A549 (cell line): ENCODE measurements around the gene MAP2K7. TPM values are rescaled to one million over a fixed set of nuclear protein-coding genes. Genes with fewer than 3 reads are reported as not detected.

Experiments
- ATAC-seq, 2 experiments: fragments of 200-7000 bp in 1 of 2; fragments of >200 bp in 1 of 2; cut with Nextera tagmentation in 1 of 2; cut with Tn5 transposase in 1 of 2; 3 replicates each; pipeline versions ENCODE4 v1.8.0 to v1.9.1; 2018 to 2020; ENCODE audit warnings: mild to moderate bottlenecking in 1 of 2, moderate library complexity in 1 of 2
- CTCF ChIA-PET: fragments of 300-600 bp; sonication (Branson Sonifier 250); formaldehyde crosslinking; extraction: SDS; loops from one replicate; lab custom pipeline; 2021; ENCODE audit warnings: antibody characterized with exemption, inconsistent platforms; lab: Yijun Ruan, JAX
- POLR2A ChIA-PET: fragments of 350-600 bp; formaldehyde crosslinking; extraction: SDS; loops from one replicate; lab custom pipeline; 2021; ENCODE audit warnings: antibody characterized with exemption, inconsistent platforms; lab: Yijun Ruan, JAX
- DNase-seq, 2 experiments: peaks; one replicate each; pipeline versions ENCODE4 v3.0.0 to v3.0.0-alpha.2; 2011 to 2016; ENCODE audit warnings: low read depth in 1 of 2, low spot score in 1 of 2
- FAIRE-seq: peaks from 2 replicates; lab custom pipeline; 2011; peaks lifted over from hg19 to GRCh38; lab: Jason Lieb, UNC
- H3K27ac ChIP-seq, 2 experiments: fragments of >200 bp; sonication (Bioruptor Twin); formaldehyde crosslinking; 3 replicates each; pipeline ENCODE4 v1.5.1; 2016 to 2017
- H3K4me1 ChIP-seq: fragments of >200 bp; sonication (Bioruptor Twin); formaldehyde crosslinking; 3 replicates; pipeline ENCODE4 v1.6.1; 2016
- H3K4me2 ChIP-seq: fragments of >200 bp; sonication (Bioruptor Twin); formaldehyde crosslinking; 3 replicates; pipeline ENCODE4 v1.6.1; 2016
- H3K4me3 ChIP-seq: fragments of >200 bp; sonication (Bioruptor Twin); formaldehyde crosslinking; 3 replicates; pipeline ENCODE4 v1.5.1; 2016
- H3K9me3 ChIP-seq: fragments of >200 bp; sonication (Bioruptor Twin); formaldehyde crosslinking; 3 replicates; pipeline ENCODE4 v1.6.1; 2016
- BCL3 ChIP-seq: fragments of >200 bp; sonication (Bioruptor Twin); formaldehyde crosslinking; IDR thresholded peaks from 3 replicates; pipeline ENCODE4 v1.6.1; 2016
- BHLHE40 ChIP-seq: IDR thresholded peaks from 2 replicates; pipeline ENCODE4 v1.6.1; 2012; ENCODE audit warnings: low read depth, low read length, inconsistent platforms
- CEBPB ChIP-seq, 2 experiments: fragments of >200 bp in 1 of 2; sonication (Bioruptor Twin) in 1 of 2; formaldehyde crosslinking in 1 of 2; IDR thresholded peaks; 2 replicates each; pipeline ENCODE4 v1.6.1; 2012 to 2016
- CHD4 ChIP-seq: fragments of 200-600 bp; sonication (generic); IDR thresholded peaks from 2 replicates; pipeline ENCODE4 v1.6.1; 2016; ENCODE audit warnings: antibody characterized with exemption, mild to moderate bottlenecking, borderline replicate concordance
- E2F6 ChIP-seq: IDR thresholded peaks from 2 replicates; pipeline ENCODE4 v1.6.1; 2012; ENCODE audit warnings: low read depth, borderline replicate concordance
- EHF ChIP-seq: fragments of 250-450 bp; sonication (Bioruptor Pico); IDR thresholded peaks from 2 replicates; pipeline ENCODE4 v1.5.0; 2020; ENCODE audit warnings: mild to moderate bottlenecking
- EHMT2 ChIP-seq: fragments of 200-600 bp; sonication (generic); IDR thresholded peaks from 2 replicates; pipeline ENCODE4 v1.6.1; 2016; ENCODE audit warnings: antibody characterized with exemption, low read depth, mild to moderate bottlenecking, moderate library complexity
- EP300 ChIP-seq, 2 experiments: fragments of >200 bp; sonication (Bioruptor Twin); formaldehyde crosslinking; IDR thresholded peaks; 2 replicates in 1 of 2; 3 replicates in 1 of 2; pipeline ENCODE4 v1.6.1; 2016 to 2017
- FOSB ChIP-seq: fragments of 250-450 bp; sonication (Bioruptor Pico); IDR thresholded peaks from 2 replicates; pipeline ENCODE4 v1.5.0; 2020; ENCODE audit warnings: mild to moderate bottlenecking, moderate library complexity
- FOXS1 ChIP-seq: fragments of 250-450 bp; sonication (Bioruptor Pico); IDR thresholded peaks from 2 replicates; pipeline ENCODE4 v1.5.0; 2020; ENCODE audit warnings: mild to moderate bottlenecking, moderate library complexity
- HES2 ChIP-seq: fragments of >200 bp; sonication (Bioruptor Twin); formaldehyde crosslinking; IDR thresholded peaks from 2 replicates; pipeline ENCODE4 v1.6.1; 2016
- HEYL ChIP-seq: fragments of 250-450 bp; sonication (Bioruptor Pico); IDR thresholded peaks from 2 replicates; pipeline ENCODE4 v1.8.0; 2021; ENCODE audit warnings: mild to moderate bottlenecking, moderate library complexity
- HOXA7 ChIP-seq: fragments of 250-450 bp; sonication (Bioruptor Pico); IDR thresholded peaks from 2 replicates; pipeline ENCODE4 v1.5.0; 2020; ENCODE audit warnings: mild to moderate bottlenecking, moderate library complexity
- HOXB5 ChIP-seq: fragments of 250-450 bp; sonication (Bioruptor Pico); IDR thresholded peaks from 2 replicates; pipeline ENCODE4 v1.5.0; 2020; ENCODE audit warnings: mild to moderate bottlenecking, moderate library complexity
- JUN ChIP-seq, 2 experiments: fragments of >200 bp; sonication (Bioruptor Twin); formaldehyde crosslinking; IDR thresholded peaks; 2 replicates in 1 of 2; 3 replicates in 1 of 2; pipeline ENCODE4 v1.6.1; 2016 to 2017
- MYC ChIP-seq: IDR thresholded peaks from 2 replicates; pipeline ENCODE4 v1.6.1; 2012; ENCODE audit warnings: mild to moderate bottlenecking, inconsistent platforms, low read length, improper control_type of control experiment, borderline replicate concordance
- NR3C1 ChIP-seq: fragments of >200 bp; sonication (Bioruptor Twin); formaldehyde crosslinking; IDR thresholded peaks from 3 replicates; pipeline ENCODE4 v1.6.1; 2017
- RFX5 ChIP-seq: fragments of 450-650 bp; IDR thresholded peaks from 2 replicates; pipeline ENCODE4 v1.7.1; 2014; ENCODE audit warnings: antibody characterized with exemption, mild to moderate bottlenecking, moderate library complexity
- SMC3 ChIP-seq: fragments of >200 bp; sonication (Bioruptor Twin); formaldehyde crosslinking; IDR thresholded peaks from 3 replicates; pipeline ENCODE4 v1.6.1; 2018; ENCODE audit warnings: inconsistent platforms
- SREBF2 ChIP-seq: fragments of 450-650 bp; IDR thresholded peaks from 2 replicates; pipeline ENCODE4 v1.6.1; 2014; ENCODE audit warnings: mild to moderate bottlenecking, moderate library complexity
- TFCP2L1 ChIP-seq: fragments of 250-450 bp; sonication (Bioruptor Pico); IDR thresholded peaks from 2 replicates; pipeline ENCODE4 v1.5.0; 2021; ENCODE audit warnings: mild to moderate bottlenecking
- USF2 ChIP-seq: fragments of 450-650 bp; IDR thresholded peaks from 2 replicates; pipeline ENCODE4 v1.6.1; 2014; ENCODE audit warnings: antibody characterized with exemption
- ZC3H11A ChIP-seq: fragments of 450-650 bp; IDR thresholded peaks from 2 replicates; pipeline ENCODE4 v1.6.1; 2014; ENCODE audit warnings: antibody characterized with exemption, mild to moderate bottlenecking
- ZNF302 ChIP-seq: fragments of 250-450 bp; sonication (Bioruptor Pico); IDR thresholded peaks from 2 replicates; pipeline ENCODE4 v1.9.0; 2021; ENCODE audit warnings: inconsistent platforms, mild to moderate bottlenecking, moderate library complexity
- ZSCAN20 ChIP-seq: fragments of 250-450 bp; sonication (Bioruptor Pico); IDR thresholded peaks from 2 replicates; pipeline ENCODE4 v1.8.0; 2022; ENCODE audit warnings: mild to moderate bottlenecking, moderate library complexity
- WGBS: methylation state at CpG from one replicate; pipeline ENCODE4 v1.1.6; 2017; ENCODE audit errors: missing lambda C conversion rate; 5-methylcytosine and 5-hydroxymethylcytosine counted together
- polyA plus RNA-seq, 4 experiments: library from polyadenylated mRNA; depleted of rRNA in 3 of 4; stranded (reverse); fragments of >200 nt; fragmentation: RNase III in 1 of 4; extraction: RNeasy Plus Mini Kit Qiagen cat#74134 plus additional on column Dnase treatment in 1 of 4; gene quantifications; 2 replicates in 3 of 4; 3 replicates in 1 of 4; pipeline ENCODE4 v1.2.3, GENCODE V29; 2011 to 2017

Gene MAP2K7
- polyA plus RNA-seq, 2 of the 4 experiments (the other 2 are of a cell fraction) = 5.5 to 19.4 TPM

GRCh38 chr19:7902796-7903243 is 857 bp upstream of the MAP2K7 start (continued):
- TF ChIP-seq ZNF302 (CRISPR knock-in tag) = no peak
- TF ChIP-seq, all 56 proteins: peak for 0

- WGBS = 42% methylated on average over 13 of the region's 68 CpGs
- Histone ChIP-seq H3K27ac (peak overlapping the region; percentile 88 to 97), H3K4me3 (peak overlapping the region; percentile 72), H3K4me1 (peaks cover 8% of the 10 kb centered on the region), H3K4me2 (peak overlapping the region; percentile 86), H3K9me3 (no peaks in the 10 kb centered on the region)
- ChIA-PET CTCF (interaction anchor here (0.9 to 2.5 kb wide), 10 partner anchors 8 to 52 kb away, joined by 3 to 10 read pairs (median 4); partner anchors contain the start of gene LRRC8E), POLR2A (interaction anchor here (0.6 to 2.5 kb wide), 9 partner anchors 11 to 304 kb away, joined by 3 to 17 read pairs (median 4); partner anchors contain the start of genes LRRC8E and SNAPC2)
- FAIRE-seq = no peak
- TF ChIP-seq HOXA7 (CRISPR knock-in tag) = no peak
- TF ChIP-seq HOXB5 (CRISPR knock-in tag) = no peak
- no peak for DNase-seq
- peak; percentile 12 to 35 for ATAC-seq
Observed at GRCh38 chr19:7904074-7905020, 670 bp downstream of the MAP2K7 start.

- ChIA-PET CTCF (no interaction called here), POLR2A (no interaction called here)
- Histone ChIP-seq H3K4me1 (peaks cover 8% of the 10 kb centered on the region), H3K4me3 (no peak overlapping the region; the same call in 2 of the 3 replicates), H3K9me3 (no peaks in the 10 kb centered on the region), H3K4me2 (peak overlapping the region; percentile 86), H3K27ac (no peak overlapping the region)
- 72% methylated on average over 7 of the region's 10 CpGs for WGBS
- DNase-seq (no peak), ATAC-seq (no peak), FAIRE-seq (no peak)
- TF ChIP-seq TFCP2L1 (CRISPR knock-in tag) (no peak), ZSCAN20 (CRISPR knock-in tag) (no peak), NR3C1 (no peak), EP300 (IDR thresholded peaks at IDR 0.05) (no peak), CHD4 (no peak), ZNF302 (CRISPR knock-in tag) (no peak), USF2 (no peak)
Observed at GRCh38 chr19:7905268-7905667, 1.6 kb downstream of the MAP2K7 start.

GRCh38 chr19:7905859-7906258 is 2.2 kb downstream of the MAP2K7 start:
- no peak overlapping the region for H3K27ac ChIP-seq
- DNase-seq (no peak), ATAC-seq (no peak), FAIRE-seq (no peak)
- H3K4me3 ChIP-seq = no peak overlapping the region
- H3K4me2 ChIP-seq = no peak overlapping the region
- 88% methylated on average over 5 of the region's 10 CpGs for WGBS
- no peaks in the 10 kb centered on the region for H3K9me3 ChIP-seq
- peaks cover 8% of the 10 kb centered on the region for H3K4me1 ChIP-seq
- TF ChIP-seq BHLHE40 (no peak), HEYL (CRISPR knock-in tag) (no peak), ZC3H11A (no peak), E2F6 (no peak), SREBF2 (no peak)
- ChIA-PET CTCF (interaction anchor here (1.7 kb wide), 1 partner anchor 11 kb away, joined by 7 read pairs; no protein-coding TSS in a partner anchor), POLR2A (no interaction called here)

- no peak for ATAC-seq
- no peak overlapping the region for H3K27ac ChIP-seq
- no peaks in the 10 kb centered on the region for H3K9me3 ChIP-seq
- H3K4me1 ChIP-seq = peaks cover 8% of the 10 kb centered on the region
- CTCF ChIA-PET = interaction anchor here (1.7 kb wide), 1 partner anchor 10 kb away, joined by 7 read pairs; no protein-coding TSS in a partner anchor
- H3K4me3 ChIP-seq = no peak overlapping the region
- no peak for FAIRE-seq
- no peak overlapping the region for H3K4me2 ChIP-seq
- WGBS = 94% methylated on average over 19 of the region's 19 CpGs
- no peak for DNase-seq
- POLR2A ChIA-PET = interaction anchor here (0.7 kb wide), 1 partner anchor 10 kb away, joined by 3 read pairs; no protein-coding TSS in a partner anchor
- no peak for TF ChIP-seq RFX5
- TF ChIP-seq EHMT2 = no peak
- no peak for TF ChIP-seq SMC3
- TF ChIP-seq CEBPB (IDR thresholded peaks at IDR 0.05) = no peak
- TF ChIP-seq BCL3 = no peak
- TF ChIP-seq FOXS1 = no peak
- no peak for TF ChIP-seq JUN (IDR thresholded peaks at IDR 0.05)
- no peak for TF ChIP-seq EP300 (IDR thresholded peaks at IDR 0.05)
- TF ChIP-seq ZSCAN20 (CRISPR knock-in tag) = no peak
- no peak for TF ChIP-seq HES2
- TF ChIP-seq EHF (CRISPR knock-in tag) = no peak
- no peak for TF ChIP-seq ZNF302 (CRISPR knock-in tag)
- TF ChIP-seq MYC = no peak
- no peak for TF ChIP-seq FOSB
Observed at GRCh38 chr19:7907122-7907521, 3.4 kb downstream of the MAP2K7 start.
